Umbilical cord (tissue), 2 donors: ENCODE data around the gene SGMS2. TPM values are rescaled to one million over a fixed set of nuclear protein-coding genes. Genes with fewer than 3 reads are reported as not detected.
"Not testable (repeated sequence)": the region's sequence is repeated elsewhere in the genome, so short reads cannot be mapped to it uniquely, and the experiment has no call there.

ENCODE experiments used
- DNase-seq: peaks from one replicate; pipeline ENCODE4 v3.0.0-alpha.2; 2015; ENCODE audit warnings: low spot score
- total RNA-seq: library from RNA; depleted of rRNA; stranded (reverse); fragments of >200 nt; gene quantifications from one replicate; pipeline ENCODE4 v1.2.3, GENCODE V29; 2014; ENCODE audit warnings: low replicate concordance; ENCODE audit not compliant: insufficient read depth

The SGMS2 gene
- total RNA-seq, 1 donor from 2014 or later, result 84.0 TPM

DNA sequence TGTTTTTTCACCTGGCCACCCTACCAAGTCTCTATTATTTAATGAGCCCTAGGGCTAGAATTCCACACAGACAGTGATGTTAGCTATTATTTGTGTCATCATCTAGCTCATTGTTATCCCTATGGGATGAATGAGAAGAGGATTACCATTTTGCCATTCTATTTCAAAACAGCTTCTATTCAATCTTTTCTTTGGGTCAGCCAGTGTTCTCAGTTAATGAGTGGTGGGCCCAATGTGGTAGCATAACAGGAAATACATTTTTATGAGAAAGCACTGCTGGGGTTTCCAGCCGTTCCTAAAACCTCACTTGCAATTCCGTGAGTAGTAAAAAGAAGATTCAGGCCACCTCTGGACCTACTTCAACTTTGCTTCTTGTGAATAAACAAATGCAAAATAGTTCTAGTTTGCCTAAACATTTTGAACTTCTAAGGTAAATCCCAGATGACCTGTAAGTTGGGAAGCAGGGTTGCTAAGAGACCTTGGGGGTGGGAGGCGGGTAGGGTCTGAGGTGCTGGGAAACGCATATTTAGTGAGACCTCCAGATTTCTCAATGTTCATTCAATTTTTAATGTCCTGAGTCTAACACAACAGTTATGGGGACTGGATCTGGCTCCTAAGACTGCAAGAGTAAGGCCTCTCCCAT lies 81.8 kb downstream of the SGMS2 start:
- no peak for DNase-seq

DNA sequence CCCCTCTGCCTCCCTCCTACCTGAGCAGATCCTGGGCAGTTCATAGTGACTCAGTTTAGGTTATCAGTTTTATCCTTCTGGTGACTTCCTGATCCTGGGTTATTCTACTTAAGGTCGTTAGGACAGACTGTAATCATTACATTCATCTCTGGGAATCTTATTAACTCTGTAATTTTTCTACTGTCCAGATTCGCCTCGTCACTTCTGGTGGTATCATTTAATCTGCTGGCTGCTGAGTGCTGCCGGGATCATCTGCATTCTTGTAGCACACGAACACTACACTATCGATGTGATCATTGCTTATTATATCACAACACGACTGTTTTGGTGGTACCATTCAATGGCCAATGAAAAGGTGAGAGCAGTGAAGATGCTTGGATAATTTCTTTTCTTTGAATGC lies 83.6 kb downstream of the SGMS2 start:
- DNase-seq, result no peak

DNA sequence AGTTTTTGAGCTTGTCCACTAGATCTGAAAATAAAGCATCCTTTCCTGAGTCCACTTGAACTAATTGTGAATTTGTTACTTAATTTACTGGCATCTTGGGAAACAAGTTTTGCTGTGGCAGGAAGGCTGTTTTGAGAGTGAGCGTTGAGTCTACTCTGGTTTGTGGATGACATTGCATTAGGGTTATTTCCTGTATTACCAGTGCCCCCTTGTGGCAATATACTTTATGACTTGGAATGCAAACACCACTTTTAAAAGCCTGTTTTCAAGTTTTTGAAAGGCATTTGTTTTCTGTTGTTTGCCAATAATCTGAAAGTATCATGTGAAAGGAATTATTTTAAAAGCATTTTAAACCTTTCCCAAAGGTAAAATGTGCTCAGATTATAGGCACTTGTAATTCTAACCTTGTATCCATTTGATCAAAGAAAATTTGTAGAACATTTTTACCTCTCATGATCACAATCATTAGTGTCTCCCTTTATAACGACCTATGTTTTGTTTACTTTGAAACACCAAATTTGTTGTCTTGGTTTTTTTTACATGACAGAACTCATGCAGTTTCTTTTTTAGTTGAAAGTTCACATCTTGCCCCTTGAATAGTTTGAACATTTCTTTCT lies 88.7 kb downstream of the SGMS2 start:
- peak; percentile 81 for DNase-seq

DNA sequence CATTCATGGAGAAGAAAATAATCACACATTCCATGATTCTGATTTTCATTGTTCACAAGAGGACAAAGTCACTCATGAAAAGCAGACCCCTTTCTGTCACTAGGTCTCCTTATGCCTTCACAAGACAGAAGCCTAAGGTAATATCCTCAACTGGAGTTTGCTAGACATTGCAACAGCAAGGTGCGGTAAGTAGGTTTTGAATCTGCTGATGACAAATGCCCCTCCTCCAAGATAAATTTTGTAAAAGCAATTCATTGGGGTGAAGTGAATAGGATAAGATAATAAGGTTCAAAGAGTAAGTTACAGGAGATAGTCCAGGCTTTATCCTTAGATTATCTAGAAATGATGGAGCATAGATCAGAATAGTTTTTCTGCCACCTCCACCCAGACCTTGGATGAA lies 90.5 kb downstream of the SGMS2 start:
- no peak for DNase-seq

DNA sequence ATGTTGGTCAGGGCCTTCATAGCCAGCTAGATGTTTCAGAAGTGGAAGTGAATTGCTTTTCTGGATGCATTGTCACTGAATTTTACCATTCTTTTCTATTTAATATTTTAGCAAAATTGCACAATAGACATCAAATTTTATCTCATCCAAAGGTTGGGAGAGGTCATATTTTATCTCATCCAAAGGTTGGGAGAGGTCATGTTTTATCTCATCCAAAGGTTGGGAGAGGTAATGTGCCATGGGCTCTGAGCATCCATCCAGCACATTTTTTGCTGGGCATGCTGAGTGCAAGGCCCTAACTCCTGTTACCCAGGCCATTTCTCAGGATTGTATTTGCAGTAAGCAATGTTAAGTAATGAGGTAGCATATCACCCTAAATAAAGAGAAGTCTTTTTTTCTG lies 91.9 kb downstream of the SGMS2 start:
- no peak for DNase-seq

DNA sequence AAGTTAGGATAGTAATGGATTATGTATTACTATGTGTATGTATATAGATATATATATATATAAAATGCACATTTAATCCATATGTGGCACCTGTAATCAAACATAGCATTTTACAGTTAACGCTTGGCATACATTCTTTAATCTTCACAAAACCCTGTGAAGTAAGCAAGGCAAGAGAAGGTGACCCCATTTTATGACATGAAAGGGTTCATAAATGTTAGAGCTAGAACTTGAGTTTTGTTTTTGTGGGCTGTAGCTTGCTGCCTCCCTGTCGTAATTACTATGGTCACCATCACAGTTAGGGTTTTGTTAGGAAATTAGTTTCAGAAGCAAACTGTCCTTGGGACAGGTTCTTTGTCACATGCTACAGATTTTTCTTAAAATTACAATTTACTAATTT lies 92.8 kb downstream of the SGMS2 start:
- DNase-seq, result no peak

DNA sequence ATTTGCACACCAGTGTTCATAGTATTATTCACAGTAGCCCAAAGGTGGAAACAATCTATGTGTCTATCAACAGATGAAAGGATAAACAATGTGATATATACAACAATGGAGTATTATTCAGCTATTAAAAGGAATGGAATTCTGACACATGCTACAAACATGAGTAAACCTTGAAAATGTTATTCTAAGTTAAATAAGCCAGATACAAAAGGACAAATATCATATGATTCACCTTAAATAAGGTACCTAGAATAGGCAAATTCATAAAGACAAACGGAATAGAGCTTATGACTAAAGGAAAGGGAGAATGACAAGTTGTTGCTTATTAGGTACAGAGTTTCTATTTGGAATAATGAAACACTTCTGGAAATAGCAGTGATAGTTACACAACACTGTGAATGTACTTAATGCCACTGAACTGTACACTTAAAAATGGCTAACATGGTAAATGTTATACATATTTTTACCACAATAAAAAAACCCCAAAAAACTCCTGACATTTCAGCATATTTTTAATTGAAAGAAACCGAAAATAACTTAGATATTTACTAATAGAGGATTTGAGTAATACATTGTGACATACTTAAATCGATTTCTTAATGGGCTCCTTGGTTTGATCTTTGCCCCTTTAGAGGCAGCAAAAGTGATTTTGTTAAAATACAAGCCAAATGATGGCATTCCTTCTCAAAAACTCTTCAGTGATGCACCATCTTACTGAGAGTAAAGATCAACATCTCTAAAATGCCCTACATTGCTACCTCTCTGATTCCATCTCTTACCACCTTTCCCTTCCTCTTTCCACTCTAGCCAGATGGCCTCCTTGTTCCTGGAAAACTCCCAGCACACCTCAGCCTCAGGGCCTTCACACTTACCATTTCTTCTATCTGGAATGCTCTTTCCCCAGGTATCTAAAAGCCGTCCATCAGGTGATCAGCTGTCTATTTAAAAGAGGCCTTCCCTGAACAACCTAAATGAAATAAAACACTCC lies 98.0 kb downstream of the SGMS2 start:
- no peak for DNase-seq

DNA sequence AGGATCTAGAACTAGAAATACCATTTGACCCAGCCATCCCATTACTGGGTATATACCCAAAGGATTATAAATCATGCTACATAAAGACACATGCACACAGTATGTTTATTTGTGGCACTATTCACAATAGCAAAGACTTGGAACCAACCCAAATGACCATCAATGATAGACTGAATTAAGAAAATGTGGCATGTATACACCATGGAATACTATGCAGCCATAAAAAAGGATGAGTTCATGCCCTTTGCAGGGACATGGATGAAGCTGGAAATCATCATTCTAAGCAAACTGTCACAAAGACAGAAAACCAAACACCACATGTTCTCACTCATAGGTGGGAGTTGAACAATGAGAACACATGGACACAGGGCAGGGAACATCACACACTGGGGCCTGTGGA lies 101.0 kb downstream of the SGMS2 start:
- not testable (repeated sequence) for DNase-seq

DNA sequence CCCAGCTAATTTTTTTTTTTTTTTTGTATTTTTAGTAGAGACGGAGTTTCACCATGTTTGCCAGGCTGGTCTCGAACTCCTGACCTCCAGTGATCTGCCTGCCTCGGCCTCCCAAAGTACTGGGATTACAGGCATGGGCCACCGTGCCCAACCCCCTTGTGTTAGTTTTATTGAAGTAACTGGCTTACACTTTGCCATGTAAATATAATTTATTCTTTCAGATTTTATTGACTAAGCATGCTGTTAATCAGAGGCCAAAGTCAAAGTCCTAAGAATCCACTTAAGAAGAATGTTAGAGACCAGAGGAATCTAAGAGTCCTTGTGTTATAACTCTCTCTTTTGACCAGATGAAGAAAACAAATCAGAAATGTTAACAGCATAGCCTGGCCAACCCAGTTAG lies 102.1 kb downstream of the SGMS2 start:
- DNase-seq, result not testable (repeated sequence)

DNA sequence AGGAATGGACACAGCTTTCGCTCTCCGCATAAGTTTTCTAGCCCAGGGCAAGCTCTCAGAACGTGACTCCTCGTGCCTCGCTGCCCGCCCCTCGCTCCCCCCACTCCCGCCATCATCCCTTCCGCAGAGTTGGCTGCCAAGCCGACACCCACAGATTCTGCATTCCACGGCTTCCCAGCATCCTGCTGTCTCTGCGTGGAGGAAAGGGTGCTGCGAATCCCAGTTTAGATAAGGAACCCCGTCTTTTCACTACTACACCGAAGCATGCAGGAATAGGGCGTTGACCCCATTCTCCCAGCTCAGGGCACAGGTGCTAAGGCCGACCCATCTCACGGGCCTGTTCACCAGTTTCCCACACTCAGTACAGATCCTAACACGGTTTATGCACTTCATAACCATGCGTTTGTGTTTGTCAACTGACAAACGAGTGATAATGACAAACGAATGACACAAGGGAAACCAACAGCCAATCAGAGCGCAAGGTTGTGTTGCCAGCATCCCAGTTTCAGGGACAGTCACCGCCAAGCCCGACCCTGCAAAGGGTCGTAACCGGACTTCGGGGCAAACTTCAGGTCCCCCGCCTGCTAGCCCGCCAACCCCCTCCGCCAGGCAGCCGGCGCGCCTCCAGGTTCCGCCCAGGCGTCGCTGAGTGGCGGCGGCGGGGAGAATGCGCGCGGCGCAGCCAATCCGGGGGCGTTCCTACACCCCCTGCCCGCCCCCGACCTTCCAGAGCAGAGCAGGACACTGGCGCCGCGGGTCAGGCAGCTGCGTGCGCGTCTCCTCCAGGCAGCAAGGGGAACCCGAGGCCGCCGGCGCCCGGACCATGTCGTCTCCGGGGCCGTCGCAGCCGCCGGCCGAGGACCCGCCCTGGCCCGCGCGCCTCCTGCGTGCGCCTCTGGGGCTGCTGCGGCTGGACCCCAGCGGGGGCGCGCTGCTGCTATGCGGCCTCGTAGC lies 106.4 kb downstream of the SGMS2 start, which contains the start of gene CYP2U1:
TSS of gene CYP2U1 (plus strand) at position 729 of the 954 bp plus-strand sequence. CDS start at position 824, 95 bp downstream.
- DNase-seq, result peak; percentile 91

DNA sequence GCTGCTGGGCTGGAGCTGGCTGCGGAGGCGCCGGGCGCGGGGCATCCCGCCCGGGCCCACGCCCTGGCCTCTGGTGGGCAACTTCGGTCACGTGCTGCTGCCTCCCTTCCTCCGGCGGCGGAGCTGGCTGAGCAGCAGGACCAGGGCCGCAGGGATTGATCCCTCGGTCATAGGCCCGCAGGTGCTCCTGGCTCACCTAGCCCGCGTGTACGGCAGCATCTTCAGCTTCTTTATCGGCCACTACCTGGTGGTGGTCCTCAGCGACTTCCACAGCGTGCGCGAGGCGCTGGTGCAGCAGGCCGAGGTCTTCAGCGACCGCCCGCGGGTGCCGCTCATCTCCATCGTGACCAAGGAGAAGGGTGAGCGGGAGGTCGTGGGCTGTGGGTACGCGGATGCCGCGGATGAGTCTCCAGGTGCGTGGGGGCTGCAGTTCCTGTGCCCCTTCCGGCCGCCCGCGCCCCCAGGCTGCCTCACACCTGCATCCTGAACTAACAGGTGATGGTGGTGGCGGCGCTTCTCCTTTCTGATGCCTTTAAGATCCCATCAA lies 107.1 kb downstream of the SGMS2 start:
- no peak for DNase-seq

DNA sequence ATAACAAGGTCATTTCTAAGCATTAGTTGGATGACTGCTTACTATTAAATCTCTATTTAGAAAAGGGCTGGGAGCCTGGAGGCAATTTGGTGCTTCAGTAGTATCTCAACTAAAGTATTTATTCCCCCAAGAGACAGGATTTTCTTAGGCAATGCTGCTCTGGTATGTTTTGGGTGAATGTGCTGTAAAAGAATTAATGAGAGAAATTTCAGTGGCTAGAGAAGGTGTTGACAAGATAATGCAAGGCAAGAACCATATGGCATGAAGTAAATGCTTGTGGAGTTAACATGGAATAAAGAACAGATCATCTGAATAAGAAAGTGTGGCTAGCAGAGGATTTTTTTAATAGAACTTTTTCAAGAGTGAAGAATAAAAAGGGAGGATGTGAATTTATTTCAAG lies 110.5 kb downstream of the SGMS2 start:
- no peak for DNase-seq

DNA sequence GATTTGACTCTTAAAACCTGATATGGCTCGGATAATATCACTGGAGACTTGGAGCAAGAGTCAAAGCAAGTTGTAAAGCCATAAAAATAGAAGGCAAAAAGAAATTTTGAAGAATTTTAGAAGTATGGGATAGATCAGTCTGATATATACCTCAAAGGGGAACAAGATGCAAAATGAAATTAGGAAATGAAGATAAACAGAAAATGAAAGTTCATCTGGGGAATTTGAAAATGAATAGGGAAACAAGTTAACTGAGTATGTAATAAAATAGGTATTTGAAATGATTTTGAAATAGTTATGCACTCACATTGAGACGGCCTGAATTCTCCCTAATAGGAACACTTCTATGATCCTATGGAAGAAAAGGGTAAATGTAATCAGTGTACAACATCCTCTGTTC lies 112.3 kb downstream of the SGMS2 start:
- DNase-seq, result no peak

DNA sequence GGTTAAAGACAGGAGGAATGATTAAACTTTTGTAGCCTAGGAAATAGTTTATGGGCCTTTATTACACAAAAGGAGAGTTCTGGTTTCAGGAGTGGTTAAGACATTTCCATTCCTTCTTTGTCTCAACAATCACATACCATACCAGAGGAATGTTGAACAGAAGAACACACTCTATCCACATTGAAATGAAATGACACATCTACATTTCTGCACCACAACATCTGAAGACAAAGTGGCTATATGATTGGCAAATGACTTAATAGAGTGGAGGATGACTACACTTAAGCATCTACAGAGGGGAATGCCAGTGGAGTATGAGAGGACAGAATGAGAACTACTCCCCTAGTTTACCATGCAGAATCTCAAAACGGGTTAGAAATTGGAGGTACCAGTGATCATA lies 114.6 kb downstream of the SGMS2 start:
- DNase-seq, result no peak

DNA sequence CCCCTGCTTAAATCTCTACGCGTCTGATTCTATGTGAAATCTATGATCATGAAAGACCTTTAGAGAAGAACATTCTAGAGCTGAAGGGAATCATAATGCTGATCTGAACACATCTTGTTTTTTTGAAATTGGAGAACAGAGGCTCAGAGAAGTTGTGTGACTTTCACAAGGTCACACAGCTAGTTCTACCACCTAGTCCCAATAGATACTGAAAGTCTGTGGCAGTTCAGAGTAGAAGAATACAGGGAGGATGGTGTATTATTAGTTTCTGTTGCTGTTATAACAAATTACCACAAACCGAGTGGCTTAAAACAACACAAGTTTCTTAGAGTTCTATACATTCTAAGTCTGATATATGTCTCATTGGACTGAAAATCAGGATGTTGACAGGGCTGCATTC lies 121.1 kb downstream of the SGMS2 start:
- no peak for DNase-seq

DNA sequence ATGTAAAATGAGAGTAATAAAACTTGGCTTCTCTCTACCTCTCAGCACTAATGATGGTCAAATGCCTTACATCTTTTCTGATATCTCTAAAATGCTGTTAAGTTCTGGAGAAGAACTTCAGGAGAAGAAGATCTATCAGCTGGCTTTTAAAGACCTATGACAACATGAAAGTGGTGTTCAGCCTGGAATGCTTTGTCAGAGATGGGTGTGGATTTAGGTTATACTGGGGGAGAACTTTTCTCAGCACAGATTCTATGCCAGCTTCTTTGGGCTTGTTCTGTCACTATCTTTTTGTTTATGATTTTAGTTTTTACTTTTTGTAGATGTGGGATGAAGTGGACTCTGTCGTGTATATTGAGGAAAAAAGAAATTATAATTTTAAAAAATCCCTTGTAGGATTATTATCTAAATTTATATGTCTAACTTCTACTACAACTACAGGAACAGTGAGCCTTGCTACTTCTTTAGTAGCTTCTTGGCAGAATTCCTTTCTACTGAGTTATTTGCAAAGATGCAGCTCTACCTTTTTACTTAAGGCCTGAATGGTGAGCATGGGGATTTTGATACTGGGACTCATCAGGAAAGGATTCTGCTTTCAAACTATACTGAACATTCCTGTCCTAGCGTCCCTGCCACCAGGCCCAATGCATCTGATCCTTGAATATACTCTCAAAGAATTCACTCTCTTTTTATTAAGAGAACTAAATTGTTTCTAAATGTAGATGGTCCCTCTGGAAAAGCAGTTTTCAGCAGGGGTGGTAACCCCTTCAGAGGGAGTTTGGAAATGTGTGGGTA lies 126.2 kb downstream of the SGMS2 start:
- no peak for DNase-seq

DNA sequence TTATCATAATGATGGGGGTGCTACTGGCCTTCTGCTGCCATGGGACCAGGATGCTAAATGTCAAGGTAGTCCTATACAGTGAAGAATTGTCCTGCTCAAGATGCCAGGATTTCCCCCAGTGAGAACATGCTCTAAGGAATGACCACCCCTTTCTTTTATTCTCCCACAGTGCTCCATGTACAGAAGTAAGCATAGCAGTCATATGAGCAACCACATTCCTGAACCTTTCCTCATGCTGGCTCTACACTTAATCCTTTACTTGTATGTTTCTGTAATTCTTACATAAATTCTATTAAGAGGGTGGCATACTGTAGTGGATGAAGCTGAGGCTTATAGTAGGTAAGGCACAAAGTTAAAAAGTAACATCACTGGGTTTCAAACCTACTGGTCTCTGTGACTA lies 126.8 kb downstream of the SGMS2 start:
- DNase-seq, result peak; percentile 27

DNA sequence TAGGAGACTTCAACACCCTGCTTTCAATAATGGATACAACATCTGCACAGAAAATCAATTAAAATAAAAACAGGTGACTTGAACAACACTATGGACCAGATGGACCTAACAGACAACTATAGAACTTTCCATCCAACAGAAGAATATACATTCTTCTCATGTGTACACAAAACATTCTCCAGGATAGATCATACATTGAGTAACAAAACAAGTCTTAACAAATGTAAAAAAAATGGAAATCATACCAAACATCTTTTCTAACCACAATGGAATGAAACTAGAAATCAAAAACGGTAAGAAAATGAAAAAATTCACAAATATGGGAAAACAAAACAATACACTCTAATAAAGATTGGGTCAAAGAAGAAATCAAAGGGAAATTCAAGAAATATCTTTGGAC lies 131.3 kb downstream of the SGMS2 start:
- no peak for DNase-seq
